ENCODE results near the gene TLE4. TPM values are rescaled to one million over a fixed set of nuclear protein-coding genes. Genes with fewer than 3 reads are reported as not detected.

TLE4 gene
- polyA plus RNA-seq, 1 of the 3 experiments (the other 2 are of a cell fraction), result 40.4 TPM

DNA sequence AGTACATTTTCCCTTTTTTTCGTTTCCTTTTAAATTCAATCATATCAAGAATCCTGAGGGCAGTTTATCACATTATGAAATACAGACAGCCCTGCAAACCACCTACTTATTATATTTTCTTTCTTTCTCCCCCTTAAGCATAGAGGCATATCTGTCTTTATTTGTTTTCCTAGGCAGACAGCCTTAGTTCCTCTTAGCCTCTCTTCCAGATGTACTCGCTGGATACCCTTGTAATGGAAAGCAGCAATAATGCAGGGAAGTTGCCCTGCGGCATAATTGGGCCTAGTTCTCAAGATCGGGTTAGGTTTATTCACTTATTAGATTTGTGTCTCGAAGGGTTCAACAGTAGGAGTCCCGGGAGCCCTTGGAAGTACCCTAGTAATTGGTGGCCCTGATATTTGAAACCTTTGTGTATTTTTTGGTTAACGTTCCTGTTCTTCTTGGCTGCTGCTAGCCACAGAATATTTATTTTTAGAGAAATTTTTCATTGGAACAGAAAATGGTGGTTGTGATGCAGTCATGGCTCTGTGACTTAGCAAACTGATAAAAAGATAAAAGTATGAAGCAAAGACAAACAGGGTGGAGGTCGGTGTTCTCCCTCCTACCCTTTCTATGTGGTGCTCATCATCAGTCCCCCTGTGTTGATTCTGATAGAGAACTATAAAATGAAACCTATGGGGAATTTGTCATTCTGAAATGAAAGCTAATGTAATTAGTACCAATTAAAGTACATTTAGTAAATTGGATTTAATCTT, 6.4 kb downstream of the TLE4 start:
- Histone ChIP-seq H3K27me3 (ENCODE audit: insufficient read depth) (no peaks in the 10 kb centered on the region), H3K4me3 (ENCODE audit: low read depth in 2 of 2, low read length in 1 of 2) (peak overlapping the region; percentile 29 to 50; a peak in 3 of 4 replicates), H3F3A (replicated peaks; ENCODE audit: insufficient read depth) (peaks cover 10% of the 10 kb centered on the region), H3K36me3 (replicated peaks in 1 of 2; ENCODE audit: control insufficient read depth in 1 of 2, insufficient read depth in 2 of 2, low read length in 1 of 2) (peaks cover 37 to 40% of the 10 kb centered on the region in 2 experiments), H3K9me2 (no peaks in the 10 kb centered on the region), H3K27ac (ENCODE audit: low read depth in 2 of 2, low read length in 1 of 2) (peak overlapping the region; percentile 76 to 97), H3K4me2 (peak overlapping the region; percentile 81), H2AFZ (ENCODE audit: low read depth) (no peak overlapping the region), H3K4me1 (ENCODE audit: control insufficient read depth in 1 of 2, insufficient read depth in 2 of 2, low read depth in 1 of 2, low read length in 1 of 2) (peaks cover 32 to 54% of the 10 kb centered on the region in 2 experiments), H4K20me1 (ENCODE audit: insufficient read depth) (peaks cover 39% of the 10 kb centered on the region), H3K9me3 (no peaks in the 10 kb centered on the region), H3K9ac (peak overlapping the region; percentile 59; the same call in 1 of the 2 replicates), H3K79me2 (ENCODE audit: insufficient read depth) (peaks cover 100% of the 10 kb centered on the region)
- POLR2A ChIA-PET, result no interaction called here
- WGBS (ENCODE audit: low lambda C conversion rate), result 16% methylated on average over 8 of the region's 8 CpGs
- peak; percentile 60 for DNase-seq
- TF ChIP-seq, protein P1, sequence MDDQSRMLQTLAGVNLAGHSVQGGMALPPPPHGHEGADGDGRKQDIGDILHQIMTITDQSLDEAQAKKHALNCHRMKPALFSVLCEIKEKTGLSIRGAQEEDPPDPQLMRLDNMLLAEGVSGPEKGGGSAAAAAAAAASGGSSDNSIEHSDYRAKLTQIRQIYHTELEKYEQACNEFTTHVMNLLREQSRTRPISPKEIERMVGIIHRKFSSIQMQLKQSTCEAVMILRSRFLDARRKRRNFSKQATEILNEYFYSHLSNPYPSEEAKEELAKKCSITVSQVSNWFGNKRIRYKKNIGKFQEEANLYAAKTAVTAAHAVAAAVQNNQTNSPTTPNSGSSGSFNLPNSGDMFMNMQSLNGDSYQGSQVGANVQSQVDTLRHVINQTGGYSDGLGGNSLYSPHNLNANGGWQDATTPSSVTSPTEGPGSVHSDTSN (IDR thresholded peaks at IDR 0.05), result no peak
- TF ChIP-seq RAD21 (IDR thresholded peaks at IDR 0.05; ENCODE audit: low read length), result peak; percentile 22
- TF ChIP-seq TAF1 (IDR thresholded peaks at IDR 0.05; ENCODE audit: borderline replicate concordance, low read depth, low read length), result no peak
- TF ChIP-seq POLR2AphosphoS5 (IDR thresholded peaks at IDR 0.05; ENCODE audit: low read depth, low read length), result peak; percentile 21; the same call in 1 of the 2 replicates
- no peak for TF ChIP-seq MEF2A (IDR thresholded peaks at IDR 0.05; ENCODE audit: borderline replicate concordance, low read depth)
- peak; percentile 46 for TF ChIP-seq CHD2 (IDR thresholded peaks at IDR 0.05; ENCODE audit: low read length, partially characterized antibody)
- peak; percentile 90 for TF ChIP-seq GATA2 (CRISPR knock-in tag; IDR thresholded peaks at IDR 0.05)
- TF ChIP-seq MXI1 (IDR thresholded peaks at IDR 0.05; ENCODE audit: low read depth, low read length), result 0 out of 2 replicates have a peak, but pooled peaks have one; percentile 18
- TF ChIP-seq RXRA (IDR thresholded peaks at IDR 0.05; ENCODE audit: borderline replicate concordance, low read depth), result no peak
- TF ChIP-seq, protein P2, sequence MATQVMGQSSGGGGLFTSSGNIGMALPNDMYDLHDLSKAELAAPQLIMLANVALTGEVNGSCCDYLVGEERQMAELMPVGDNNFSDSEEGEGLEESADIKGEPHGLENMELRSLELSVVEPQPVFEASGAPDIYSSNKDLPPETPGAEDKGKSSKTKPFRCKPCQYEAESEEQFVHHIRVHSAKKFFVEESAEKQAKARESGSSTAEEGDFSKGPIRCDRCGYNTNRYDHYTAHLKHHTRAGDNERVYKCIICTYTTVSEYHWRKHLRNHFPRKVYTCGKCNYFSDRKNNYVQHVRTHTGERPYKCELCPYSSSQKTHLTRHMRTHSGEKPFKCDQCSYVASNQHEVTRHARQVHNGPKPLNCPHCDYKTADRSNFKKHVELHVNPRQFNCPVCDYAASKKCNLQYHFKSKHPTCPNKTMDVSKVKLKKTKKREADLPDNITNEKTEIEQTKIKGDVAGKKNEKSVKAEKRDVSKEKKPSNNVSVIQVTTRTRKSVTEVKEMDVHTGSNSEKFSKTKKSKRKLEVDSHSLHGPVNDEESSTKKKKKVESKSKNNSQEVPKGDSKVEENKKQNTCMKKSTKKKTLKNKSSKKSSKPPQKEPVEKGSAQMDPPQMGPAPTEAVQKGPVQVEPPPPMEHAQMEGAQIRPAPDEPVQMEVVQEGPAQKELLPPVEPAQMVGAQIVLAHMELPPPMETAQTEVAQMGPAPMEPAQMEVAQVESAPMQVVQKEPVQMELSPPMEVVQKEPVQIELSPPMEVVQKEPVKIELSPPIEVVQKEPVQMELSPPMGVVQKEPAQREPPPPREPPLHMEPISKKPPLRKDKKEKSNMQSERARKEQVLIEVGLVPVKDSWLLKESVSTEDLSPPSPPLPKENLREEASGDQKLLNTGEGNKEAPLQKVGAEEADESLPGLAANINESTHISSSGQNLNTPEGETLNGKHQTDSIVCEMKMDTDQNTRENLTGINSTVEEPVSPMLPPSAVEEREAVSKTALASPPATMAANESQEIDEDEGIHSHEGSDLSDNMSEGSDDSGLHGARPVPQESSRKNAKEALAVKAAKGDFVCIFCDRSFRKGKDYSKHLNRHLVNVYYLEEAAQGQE (IDR thresholded peaks at IDR 0.05; ENCODE audit: low read depth, low read length), result 0 out of 2 replicates have a peak, but pooled peaks have one; percentile 19
- TF ChIP-seq TEAD4 (IDR thresholded peaks at IDR 0.05; ENCODE audit: borderline replicate concordance, insufficient read depth), result 0 out of 2 replicates have a peak, but pooled peaks have one; percentile 54
- TF ChIP-seq, protein P3, sequence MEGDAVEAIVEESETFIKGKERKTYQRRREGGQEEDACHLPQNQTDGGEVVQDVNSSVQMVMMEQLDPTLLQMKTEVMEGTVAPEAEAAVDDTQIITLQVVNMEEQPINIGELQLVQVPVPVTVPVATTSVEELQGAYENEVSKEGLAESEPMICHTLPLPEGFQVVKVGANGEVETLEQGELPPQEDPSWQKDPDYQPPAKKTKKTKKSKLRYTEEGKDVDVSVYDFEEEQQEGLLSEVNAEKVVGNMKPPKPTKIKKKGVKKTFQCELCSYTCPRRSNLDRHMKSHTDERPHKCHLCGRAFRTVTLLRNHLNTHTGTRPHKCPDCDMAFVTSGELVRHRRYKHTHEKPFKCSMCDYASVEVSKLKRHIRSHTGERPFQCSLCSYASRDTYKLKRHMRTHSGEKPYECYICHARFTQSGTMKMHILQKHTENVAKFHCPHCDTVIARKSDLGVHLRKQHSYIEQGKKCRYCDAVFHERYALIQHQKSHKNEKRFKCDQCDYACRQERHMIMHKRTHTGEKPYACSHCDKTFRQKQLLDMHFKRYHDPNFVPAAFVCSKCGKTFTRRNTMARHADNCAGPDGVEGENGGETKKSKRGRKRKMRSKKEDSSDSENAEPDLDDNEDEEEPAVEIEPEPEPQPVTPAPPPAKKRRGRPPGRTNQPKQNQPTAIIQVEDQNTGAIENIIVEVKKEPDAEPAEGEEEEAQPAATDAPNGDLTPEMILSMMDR (IDR thresholded peaks at IDR 0.05), result no peak
- TF ChIP-seq, protein P4, sequence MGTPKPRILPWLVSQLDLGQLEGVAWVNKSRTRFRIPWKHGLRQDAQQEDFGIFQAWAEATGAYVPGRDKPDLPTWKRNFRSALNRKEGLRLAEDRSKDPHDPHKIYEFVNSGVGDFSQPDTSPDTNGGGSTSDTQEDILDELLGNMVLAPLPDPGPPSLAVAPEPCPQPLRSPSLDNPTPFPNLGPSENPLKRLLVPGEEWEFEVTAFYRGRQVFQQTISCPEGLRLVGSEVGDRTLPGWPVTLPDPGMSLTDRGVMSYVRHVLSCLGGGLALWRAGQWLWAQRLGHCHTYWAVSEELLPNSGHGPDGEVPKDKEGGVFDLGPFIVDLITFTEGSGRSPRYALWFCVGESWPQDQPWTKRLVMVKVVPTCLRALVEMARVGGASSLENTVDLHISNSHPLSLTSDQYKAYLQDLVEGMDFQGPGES (IDR thresholded peaks at IDR 0.05; ENCODE audit: low read depth, low read length), result no peak
- no peak for TF ChIP-seq ELF1 (IDR thresholded peaks at IDR 0.05)
- TF ChIP-seq TCF12 (IDR thresholded peaks at IDR 0.05), result peak; percentile 74
- peak; percentile 53; the same call in 1 of the 2 replicates for TF ChIP-seq SIN3A (IDR thresholded peaks at IDR 0.05; ENCODE audit: borderline replicate concordance, low read depth, low read length)
- TF ChIP-seq FOXM1 (IDR thresholded peaks at IDR 0.05; ENCODE audit: low read depth), result no peak
- TF ChIP-seq NRF1 (IDR thresholded peaks at IDR 0.05; ENCODE audit: low read depth, low read length), result no peak
- peak; percentile 81 for TF ChIP-seq RCOR1 (IDR thresholded peaks at IDR 0.05; ENCODE audit: low read length)
- TF ChIP-seq FOXJ3 (CRISPR knock-in tag; IDR thresholded peaks at IDR 0.05), result peak; percentile 96
- peak; percentile 30 to 98; a peak in 3 of 4 replicates for TF ChIP-seq EP300 (IDR thresholded peaks at IDR 0.05; ENCODE audit: borderline replicate concordance in 1 of 2, low read depth in 1 of 2, low read length in 1 of 2)
- TF ChIP-seq RFX5 (IDR thresholded peaks at IDR 0.05; ENCODE audit: low read length), result no peak; the same call in 1 of the 2 replicates
- TF ChIP-seq, protein P5, sequence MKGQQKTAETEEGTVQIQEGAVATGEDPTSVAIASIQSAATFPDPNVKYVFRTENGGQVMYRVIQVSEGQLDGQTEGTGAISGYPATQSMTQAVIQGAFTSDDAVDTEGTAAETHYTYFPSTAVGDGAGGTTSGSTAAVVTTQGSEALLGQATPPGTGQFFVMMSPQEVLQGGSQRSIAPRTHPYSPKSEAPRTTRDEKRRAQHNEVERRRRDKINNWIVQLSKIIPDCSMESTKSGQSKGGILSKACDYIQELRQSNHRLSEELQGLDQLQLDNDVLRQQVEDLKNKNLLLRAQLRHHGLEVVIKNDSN (IDR thresholded peaks at IDR 0.05; ENCODE audit: borderline replicate concordance, low read depth), result no peak
- 0 out of 2 replicates have a peak, but pooled peaks have one; percentile 16 for TF ChIP-seq JUND (IDR thresholded peaks at IDR 0.05)
- CTCF ChIA-PET, result interaction anchor here (0.6 to 2.2 kb wide), 5 partner anchors 31 to 998 kb away, joined by 3 to 7 read pairs (median 3); no protein-coding TSS in a partner anchor

Data from SK-N-SH (cell line).